Measurements from ENCODE around the gene MNS1.
"Not testable (repeated sequence)": the region's sequence is repeated elsewhere in the genome, so short reads cannot be mapped to it uniquely, and the experiment has no call there.

Gene MNS1

DNA sequence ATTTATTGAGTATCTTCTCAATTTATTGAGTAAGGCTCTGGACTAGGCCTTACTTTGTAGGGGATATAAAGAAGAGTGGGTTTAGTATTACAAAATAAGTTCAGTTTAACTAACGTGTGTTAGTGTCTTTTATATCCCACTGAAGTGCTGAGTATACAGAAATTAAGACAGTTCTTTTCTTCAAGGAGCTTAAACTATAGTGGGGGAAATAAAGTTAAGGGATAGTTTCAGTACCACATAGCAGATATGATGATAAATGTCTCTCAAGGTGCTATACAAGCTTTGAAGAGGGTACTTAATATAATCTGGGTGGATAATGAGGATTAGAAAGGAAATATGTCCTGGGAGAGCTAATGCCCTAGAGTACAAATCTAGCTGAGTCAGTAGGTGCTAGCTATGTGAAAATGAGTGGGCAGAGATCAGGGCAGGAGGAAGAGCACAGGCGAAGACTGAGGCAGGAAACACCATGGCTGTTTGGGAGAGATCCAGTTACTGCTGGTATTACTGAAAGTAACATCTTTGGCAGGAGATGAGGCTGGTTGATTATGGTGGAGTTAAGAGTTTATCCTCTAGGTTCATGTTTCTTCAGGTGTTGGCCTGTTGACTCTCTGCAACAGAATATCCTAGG is 53.7 kb downstream of the MNS1 start:
- Histone ChIP-seq H3K9ac (no peak overlapping the region), H3K27me3 (no peaks in the 10 kb centered on the region), H3K4me3 (no peak overlapping the region), H3K27ac (no peak overlapping the region), H4K20me1 (no peaks in the 10 kb centered on the region), H3K9me3 (no peaks in the 10 kb centered on the region), H3K36me3 (no peaks in the 10 kb centered on the region), H3K4me1 (no peaks in the 10 kb centered on the region), H3K4me2 (no peak overlapping the region)
- no peak for TF ChIP-seq Cebpa-rat (IDR thresholded peaks at IDR 0.05)

DNA sequence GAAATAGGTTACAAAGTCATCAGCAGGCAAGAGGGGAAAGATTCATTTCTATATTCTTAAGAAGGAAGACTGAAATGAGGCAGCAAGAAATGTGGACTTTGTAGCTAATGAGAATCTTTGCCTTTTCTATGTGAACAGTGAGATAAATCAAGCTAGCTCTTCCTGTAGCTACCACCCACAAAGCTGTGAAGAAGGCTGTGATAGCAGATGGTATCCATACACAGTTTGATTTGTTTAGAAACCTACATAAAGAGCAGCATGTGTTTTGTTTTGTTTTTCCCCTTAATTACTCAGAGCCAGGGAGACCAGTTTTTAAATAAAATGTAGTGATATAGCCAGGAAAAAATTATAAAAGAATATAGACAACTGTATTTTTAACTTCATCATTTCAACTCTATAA is 54.2 kb downstream of the MNS1 start:
- H3K4me2 ChIP-seq = no peak overlapping the region
- no peak overlapping the region for H3K27ac ChIP-seq
- H3K36me3 ChIP-seq = no peaks in the 10 kb centered on the region
- no peak overlapping the region for H3K9ac ChIP-seq
- H4K20me1 ChIP-seq = no peaks in the 10 kb centered on the region
- no peaks in the 10 kb centered on the region for H3K27me3 ChIP-seq
- no peaks in the 10 kb centered on the region for H3K9me3 ChIP-seq
- H3K4me3 ChIP-seq = no peak overlapping the region
- no peak for TF ChIP-seq Cebpa-rat (IDR thresholded peaks at IDR 0.05)
- H3K4me1 ChIP-seq = no peaks in the 10 kb centered on the region

DNA sequence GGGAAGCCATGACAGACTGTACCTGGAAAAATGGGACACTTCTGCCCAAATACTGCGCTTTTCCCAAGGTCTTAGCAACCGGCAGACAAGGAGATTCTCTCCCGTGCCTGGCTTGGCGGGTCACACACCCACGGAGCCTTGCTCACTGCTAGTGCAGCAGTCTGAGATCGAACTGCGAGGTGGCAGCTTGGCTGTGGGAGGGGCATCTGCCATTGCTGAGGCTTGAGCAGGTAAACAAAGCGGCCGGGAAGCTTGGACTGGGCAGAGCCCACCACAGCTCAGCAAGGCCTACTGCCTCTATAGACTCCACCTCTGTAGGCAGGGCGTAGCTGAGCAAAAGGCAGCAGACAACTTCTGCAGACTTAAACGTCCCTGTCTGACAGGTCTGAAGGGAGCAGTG is 65.7 kb downstream of the MNS1 start:
- H3K9ac ChIP-seq, H3K27me3 ChIP-seq, H4K20me1 ChIP-seq, H3K4me3 ChIP-seq, H3K36me3 ChIP-seq, H3K27ac ChIP-seq, H3K4me1 ChIP-seq, H3K4me2 ChIP-seq: not testable (repeated sequence)
- H3K9me3 ChIP-seq = peaks cover 13% of the 10 kb centered on the region

- not testable (repeated sequence) for H3K4me1 ChIP-seq
Observed at GRCh38 chr15:56397325-56397724, 67.6 kb downstream of the MNS1 start.

DNA sequence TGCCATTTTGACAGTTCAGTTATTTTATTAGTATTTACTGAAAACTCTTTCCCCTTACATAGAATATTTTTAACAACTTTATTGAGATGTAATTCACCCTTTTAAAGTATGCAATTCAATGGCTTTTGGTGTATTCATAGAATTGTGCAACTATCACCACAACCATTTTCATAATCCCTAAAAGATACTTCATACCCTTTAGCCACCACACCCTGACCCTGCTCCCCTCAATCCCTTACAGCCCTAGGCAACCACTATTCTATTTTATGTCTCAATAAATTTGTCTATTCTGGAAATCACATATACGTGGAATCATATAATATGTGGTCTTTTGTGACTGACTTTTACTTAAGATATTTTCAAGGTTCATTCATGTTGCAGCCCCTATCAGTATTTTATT is 70.0 kb downstream of the MNS1 start:
- Histone ChIP-seq H4K20me1 (no peaks in the 10 kb centered on the region), H3K4me1 (no peaks in the 10 kb centered on the region), H3K36me3 (no peaks in the 10 kb centered on the region), H3K4me3 (no peak overlapping the region), H3K9ac (no peak overlapping the region), H3K27ac (no peak overlapping the region), H3K9me3 (peaks cover 13% of the 10 kb centered on the region), H3K27me3 (no peaks in the 10 kb centered on the region), H3K4me2 (no peak overlapping the region)
- no peak for TF ChIP-seq Cebpa-rat (IDR thresholded peaks at IDR 0.05)

More at GRCh38 chr15:56397325-56397724, 67.6 kb downstream of the MNS1 start:
- H3K9ac ChIP-seq, H3K4me2 ChIP-seq, H3K27me3 ChIP-seq, H3K4me3 ChIP-seq, H3K27ac ChIP-seq, H3K36me3 ChIP-seq, H4K20me1 ChIP-seq: not testable (repeated sequence)
- peaks cover 13% of the 10 kb centered on the region for H3K9me3 ChIP-seq

GRCh38 chr15:56393277-56393676 is 71.7 kb downstream of the MNS1 start:
- Histone ChIP-seq H3K36me3 (no peaks in the 10 kb centered on the region), H4K20me1 (no peaks in the 10 kb centered on the region), H3K4me1 (no peaks in the 10 kb centered on the region), H3K27me3 (no peaks in the 10 kb centered on the region), H3K27ac (no peak overlapping the region), H3K9me3 (peaks cover 7% of the 10 kb centered on the region; the same call in 1 of the 2 replicates), H3K9ac (no peak overlapping the region), H3K4me2 (no peak overlapping the region), H3K4me3 (no peak overlapping the region)
- TF ChIP-seq Cebpa-rat (IDR thresholded peaks at IDR 0.05) = no peak

- Histone ChIP-seq H3K4me2 (no peak overlapping the region), H3K36me3 (no peaks in the 10 kb centered on the region), H4K20me1 (no peaks in the 10 kb centered on the region), H3K27ac (no peak overlapping the region), H3K9me3 (no peaks in the 10 kb centered on the region), H3K27me3 (no peaks in the 10 kb centered on the region), H3K4me3 (no peak overlapping the region), H3K9ac (no peak overlapping the region), H3K4me1 (no peaks in the 10 kb centered on the region)
- TF ChIP-seq Cebpa-rat (IDR thresholded peaks at IDR 0.05) = no peak
Observed at GRCh38 chr15:56390739-56391267, 74.1 kb downstream of the MNS1 start.

DNA sequence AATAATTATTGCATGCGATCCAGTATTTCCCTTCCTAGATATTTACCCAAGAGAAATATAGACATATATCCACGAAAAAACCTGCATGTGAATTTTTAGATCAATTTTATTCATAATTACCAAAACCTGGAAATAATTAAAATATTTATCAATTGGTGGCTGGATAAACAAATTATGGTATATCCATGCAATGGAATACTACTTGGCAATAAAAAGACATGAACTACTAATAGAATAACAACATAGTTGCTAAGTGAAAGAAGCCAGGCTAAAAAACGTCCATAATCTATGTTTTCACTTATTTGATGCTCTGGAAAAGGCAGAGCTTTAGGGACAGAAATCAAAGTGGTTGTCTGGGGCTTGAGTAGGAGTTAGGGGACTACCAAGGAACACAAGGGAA is 79.0 kb downstream of the MNS1 start:
- Histone ChIP-seq H3K4me3 (no peak overlapping the region), H3K27ac (no peak overlapping the region), H3K36me3 (no peaks in the 10 kb centered on the region), H3K27me3 (no peaks in the 10 kb centered on the region), H3K9me3 (no peaks in the 10 kb centered on the region; the same call in 1 of the 2 replicates), H3K4me1 (no peaks in the 10 kb centered on the region), H4K20me1 (no peaks in the 10 kb centered on the region), H3K9ac (no peak overlapping the region), H3K4me2 (no peak overlapping the region)
- TF ChIP-seq Cebpa-rat (IDR thresholded peaks at IDR 0.05) = no peak

DNA sequence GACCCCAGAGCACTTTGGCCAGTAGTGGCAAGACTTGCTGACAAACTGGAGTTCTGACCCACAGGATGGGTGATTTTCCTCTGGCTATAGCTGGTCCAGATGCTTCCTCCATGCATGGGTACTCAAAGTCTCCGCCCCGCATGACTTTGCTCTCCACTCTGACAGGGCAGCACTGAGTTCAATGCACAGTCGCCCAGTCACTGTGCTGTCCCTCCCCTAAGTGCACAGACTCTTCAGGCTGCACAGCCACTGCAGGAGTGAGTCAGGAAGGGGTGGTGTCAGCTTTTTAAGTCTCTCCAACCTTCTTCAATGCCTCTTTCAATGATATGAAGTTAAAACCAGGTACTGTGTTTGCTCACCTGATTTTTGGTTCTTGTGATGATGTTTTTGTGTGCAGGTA is 81.9 kb downstream of the MNS1 start:
- no peak for TF ChIP-seq Cebpa-rat (IDR thresholded peaks at IDR 0.05)
- no peak overlapping the region for H3K4me2 ChIP-seq
- no peaks in the 10 kb centered on the region for H3K27me3 ChIP-seq
- no peaks in the 10 kb centered on the region for H4K20me1 ChIP-seq
- no peak overlapping the region for H3K27ac ChIP-seq
- H3K9ac ChIP-seq = no peak overlapping the region
- no peaks in the 10 kb centered on the region for H3K4me1 ChIP-seq
- H3K36me3 ChIP-seq = no peaks in the 10 kb centered on the region
- H3K4me3 ChIP-seq = no peak overlapping the region
- H3K9me3 ChIP-seq = peaks cover 6% of the 10 kb centered on the region
